Inferior parietal cortex (tissue), 1 donor: ENCODE results near the gene UBAC2.
"Not testable (repeated sequence)": the region's sequence is repeated elsewhere in the genome, so short reads cannot be mapped to it uniquely, and the experiment has no call there.

Source experiments
- DNase-seq: peaks from one replicate; pipeline ENCODE4 v3.0.0-alpha.2; 2016; ENCODE audit errors: extremely low spot score

UBAC2 gene

GRCh38 chr13:99214731-99215130 lies 14.1 kb downstream of the UBAC2 start:
- DNase-seq, result no peak

DNA sequence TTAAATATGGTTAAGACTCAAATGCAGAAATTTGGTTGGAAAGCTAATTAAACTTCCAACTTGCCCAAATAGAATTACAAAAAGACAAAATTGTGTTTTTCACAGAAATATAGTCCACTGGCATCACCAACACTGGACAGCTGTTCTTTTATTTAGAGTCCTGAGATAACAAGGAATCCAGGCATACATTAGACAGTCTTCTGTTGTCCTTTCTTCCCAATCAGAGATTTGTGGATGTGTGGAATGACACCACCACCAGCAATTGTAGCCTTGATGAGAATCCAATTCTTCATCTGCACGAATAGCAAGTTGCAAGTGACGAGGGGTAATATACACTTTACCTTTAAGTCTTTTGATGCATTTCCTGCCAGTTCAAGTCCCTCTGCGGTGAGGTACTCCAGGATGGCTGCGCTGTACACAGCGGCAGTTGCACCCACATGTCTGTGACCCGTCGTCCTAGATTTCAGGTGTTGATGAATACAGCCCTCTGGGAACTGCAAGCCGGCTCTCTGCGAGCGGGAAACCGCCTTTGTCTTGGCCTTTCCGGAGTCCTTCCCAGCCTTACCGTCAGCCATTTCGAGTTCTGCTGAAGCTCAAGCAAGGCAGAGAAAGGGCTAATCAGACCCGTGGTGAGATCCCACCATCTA lies 14.7 kb downstream of the UBAC2 start:
- no peak for DNase-seq

DNA sequence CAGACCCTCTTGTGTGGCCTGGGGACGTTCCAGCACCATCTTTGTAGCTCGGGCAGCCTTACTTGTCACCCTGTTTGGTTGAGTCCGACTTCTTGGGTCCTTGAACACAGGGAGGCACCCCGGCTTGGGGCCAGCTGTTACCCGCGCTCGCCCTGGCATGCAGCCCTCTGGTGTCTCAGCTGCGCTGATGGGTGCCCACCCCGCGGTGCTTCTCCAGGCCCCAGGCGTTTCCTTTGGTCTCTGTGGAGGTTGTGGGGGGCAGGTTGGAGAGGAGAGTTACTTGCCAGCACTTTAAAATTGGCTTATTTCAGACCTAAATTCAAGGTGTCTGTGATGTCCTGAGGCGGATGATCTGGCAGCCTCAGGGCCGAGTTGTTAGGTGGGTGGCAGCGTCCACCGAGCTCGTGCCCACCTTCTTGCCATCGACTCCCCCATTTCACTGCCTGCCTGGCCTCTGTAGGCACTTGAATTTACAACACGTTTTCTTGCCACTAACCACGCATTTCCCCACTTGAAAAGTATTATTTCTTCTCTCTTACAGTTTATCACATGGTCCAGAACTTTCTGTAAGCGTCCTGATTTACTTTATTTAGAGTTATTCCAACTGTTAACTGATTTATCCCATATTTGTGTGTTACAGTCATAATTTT lies 16.9 kb downstream of the UBAC2 start:
- DNase-seq, result no peak

GRCh38 chr13:99218126-99218525 lies 17.5 kb downstream of the UBAC2 start:
- DNase-seq, result no peak

GRCh38 chr13:99218545-99218944 lies 17.9 kb downstream of the UBAC2 start:
- DNase-seq, result no peak

GRCh38 chr13:99218969-99219368 lies 18.3 kb downstream of the UBAC2 start:
- DNase-seq, result no peak

DNA sequence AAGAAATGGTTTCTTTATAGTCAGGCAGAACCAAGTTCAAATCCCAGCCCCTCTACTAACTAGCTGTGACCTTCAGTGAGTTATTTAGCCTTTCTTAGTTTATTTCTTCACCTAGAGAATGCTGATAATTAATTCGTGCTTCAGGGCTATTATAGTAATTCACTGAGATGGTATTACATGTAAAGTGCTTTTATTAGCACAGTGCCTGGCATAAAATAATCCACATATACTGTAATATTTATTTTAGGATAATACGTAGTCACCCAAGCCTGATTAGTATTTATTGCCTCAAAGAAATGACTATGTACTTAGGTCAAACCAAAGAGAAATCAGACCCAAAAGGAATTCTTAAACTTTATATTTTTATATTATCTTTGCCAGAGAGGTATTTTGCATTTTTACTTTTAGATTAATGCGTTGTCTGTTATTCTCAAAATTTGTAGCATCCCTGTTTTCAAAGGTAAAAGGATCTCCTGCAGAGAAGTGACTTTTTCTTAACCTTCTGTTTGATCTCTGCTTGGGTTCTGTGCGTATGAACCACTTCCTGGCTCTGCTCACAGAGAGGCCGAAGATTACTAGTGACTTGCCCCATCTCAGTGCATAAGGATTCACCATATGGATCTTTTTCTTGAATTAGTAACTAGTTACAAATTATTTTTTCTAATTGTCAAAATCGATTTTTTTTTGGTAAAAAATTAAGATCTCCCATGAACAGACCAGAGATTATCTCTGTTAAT lies 19.7 kb downstream of the UBAC2 start:
- no peak for DNase-seq

DNA sequence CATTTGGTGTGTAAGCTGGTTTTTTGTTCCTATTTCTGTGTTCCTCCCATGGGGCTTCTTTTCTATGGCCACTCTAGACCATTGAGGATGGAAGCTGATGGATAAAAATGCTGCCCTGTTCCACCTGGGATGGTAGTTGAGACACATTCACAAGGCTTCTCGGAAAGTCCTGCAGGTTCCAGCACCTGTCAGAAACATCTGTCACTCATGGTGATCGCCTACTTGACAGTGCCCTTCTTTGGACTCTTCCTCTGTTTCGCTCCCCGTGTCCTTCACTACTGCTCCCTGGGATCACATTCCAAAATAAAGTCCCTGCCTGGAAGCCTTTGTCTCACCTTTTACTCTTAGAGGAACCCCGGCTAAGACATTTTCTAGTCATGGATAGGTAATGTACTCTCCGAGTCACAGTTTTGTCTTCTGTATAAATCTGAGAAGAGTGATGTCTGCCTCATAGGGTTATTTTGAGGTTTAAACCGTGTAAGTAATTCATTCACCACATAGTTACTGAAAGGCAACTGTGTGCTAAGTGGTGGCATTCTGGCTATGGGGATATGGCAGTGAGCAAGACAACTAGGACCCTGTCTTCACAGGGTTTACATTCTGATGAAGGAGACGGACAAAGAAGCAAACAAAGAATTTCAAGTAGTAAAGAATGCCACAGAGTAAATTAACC lies 21.0 kb downstream of the UBAC2 start:
- no peak for DNase-seq

GRCh38 chr13:99223587-99223986 lies 22.9 kb downstream of the UBAC2 start:
- DNase-seq, result no peak

DNA sequence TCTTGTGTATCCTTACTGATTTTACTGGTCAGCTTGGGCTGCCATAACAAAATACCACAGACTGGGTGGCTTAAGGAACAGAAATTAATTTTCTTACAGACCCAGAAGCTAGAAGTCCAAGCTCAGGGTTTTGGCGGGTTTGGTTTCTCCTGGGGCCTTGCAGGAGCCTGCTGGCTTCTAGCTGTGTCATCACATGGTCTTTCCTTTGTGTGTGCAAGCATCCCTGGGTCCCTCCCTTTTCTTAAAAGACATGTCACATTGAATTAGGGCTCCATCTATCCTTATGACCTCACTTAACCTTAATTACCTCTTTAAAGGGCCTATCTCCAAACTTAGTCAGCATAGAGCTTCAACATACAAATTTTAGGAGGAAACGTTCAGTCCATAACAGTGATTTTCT lies 23.4 kb downstream of the UBAC2 start:
- no peak for DNase-seq

DNA sequence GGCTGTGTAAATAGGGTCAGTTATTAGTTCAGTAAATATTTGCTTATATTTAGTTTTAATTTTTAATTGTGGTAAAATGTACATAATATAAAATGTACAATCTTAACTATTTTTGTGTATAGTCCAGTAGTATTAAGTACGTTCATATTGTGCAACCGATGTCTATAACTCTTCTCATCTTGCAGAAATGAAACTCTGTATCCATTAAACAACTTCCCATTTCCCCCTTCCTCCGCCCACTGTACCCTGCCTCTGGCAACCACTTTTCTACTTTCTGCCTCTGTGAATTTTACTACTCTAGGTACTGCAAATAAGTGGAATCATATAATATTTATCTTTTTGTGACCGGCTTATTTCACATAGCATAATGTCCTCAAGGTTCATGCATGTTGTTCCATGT lies 24.4 kb downstream of the UBAC2 start:
- DNase-seq, result no peak

GRCh38 chr13:99226513-99226912 lies 25.9 kb downstream of the UBAC2 start:
- DNase-seq, result no peak

- DNase-seq, result no peak
Measured at GRCh38 chr13:99227331-99227900, 26.8 kb downstream of the UBAC2 start.

GRCh38 chr13:99227909-99228688 lies 27.4 kb downstream of the UBAC2 start:
- DNase-seq, result no peak

DNA sequence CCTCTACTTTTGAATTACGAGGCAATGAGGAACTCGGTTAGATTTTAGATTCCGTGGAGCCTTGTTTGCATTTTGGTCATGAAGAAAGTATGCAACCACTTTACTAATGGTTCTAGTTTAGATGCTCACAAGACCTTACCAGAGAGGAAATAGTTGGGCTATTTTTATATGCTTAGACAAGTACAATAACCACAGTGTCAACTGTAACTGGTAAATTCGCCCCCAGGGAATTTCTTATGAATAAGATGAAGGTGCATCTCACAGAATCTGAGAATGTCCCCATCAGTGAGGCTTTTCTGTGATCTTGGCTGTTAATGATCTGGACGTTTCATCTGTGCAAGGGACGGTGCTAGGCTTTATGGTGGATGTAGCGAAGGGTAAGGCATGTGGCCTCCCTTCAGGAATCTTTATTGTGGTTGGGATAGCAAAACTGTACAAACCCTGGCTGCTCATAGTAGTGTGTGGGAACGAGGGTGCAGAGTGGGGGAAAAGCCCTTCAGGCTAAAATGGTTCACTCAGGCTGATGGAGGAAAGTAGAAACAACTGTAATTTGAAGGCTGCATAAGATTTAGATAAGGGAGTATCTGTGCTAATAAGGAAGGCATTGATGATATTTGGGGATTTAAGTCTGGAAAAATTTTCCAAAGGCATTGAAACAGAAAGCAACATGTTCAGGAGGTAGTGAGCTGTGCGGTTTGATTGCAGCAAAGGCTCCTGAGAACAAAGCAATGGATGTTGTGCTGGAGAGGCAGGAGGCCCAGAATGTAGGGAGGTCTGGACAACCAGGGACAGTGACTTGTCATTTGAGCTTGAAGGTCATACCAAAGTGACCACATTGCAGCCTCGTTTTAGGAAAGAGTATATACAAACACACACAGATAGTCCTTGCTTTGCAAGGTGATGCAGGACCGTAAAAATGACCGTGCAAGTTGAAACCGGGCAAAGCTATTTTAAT lies 28.4 kb downstream of the UBAC2 start:
- no peak for DNase-seq

- DNase-seq, result not testable (repeated sequence)
Measured at GRCh38 chr13:99230588-99230987, 29.9 kb downstream of the UBAC2 start.

GRCh38 chr13:99230991-99231390 lies 30.3 kb downstream of the UBAC2 start:
- no peak for DNase-seq

DNA sequence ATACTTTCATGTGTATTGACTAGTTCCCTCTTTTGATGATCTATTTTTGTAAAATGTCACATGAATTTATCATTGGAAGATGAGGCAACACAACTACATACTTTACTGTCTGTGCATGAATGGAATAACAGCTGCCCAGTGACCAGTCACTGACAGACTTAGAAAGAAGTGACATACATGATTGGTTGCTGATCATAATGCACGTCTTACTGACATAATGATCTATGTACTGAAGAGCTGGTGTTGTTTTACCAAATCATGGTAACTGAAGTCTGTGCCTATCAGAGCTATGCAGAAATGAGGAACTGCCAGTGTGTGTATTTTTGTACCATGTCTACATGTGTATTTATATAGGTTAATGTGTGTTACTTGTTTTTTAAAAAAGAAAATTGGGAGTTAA lies 31.1 kb downstream of the UBAC2 start:
- no peak for DNase-seq

GRCh38 chr13:99237981-99238662 lies 37.5 kb downstream of the UBAC2 start:
- no peak for DNase-seq

GRCh38 chr13:99246100-99246499 lies 45.4 kb downstream of the UBAC2 start:
- DNase-seq, result no peak
